ENCODE measurements around the gene NEIL3. TPM values are rescaled to one million over a fixed set of nuclear protein-coding genes. Genes with fewer than 3 reads are reported as not detected.

Gene NEIL3
- total RNA-seq, 2 donors from 2014 or later: 0.52 TPM; not detected in 1

- H3K4me1 ChIP-seq: no peaks in the 10 kb centered on the region
- no peak overlapping the region for H3K27ac ChIP-seq
- TF ChIP-seq CTCF (IDR thresholded peaks at IDR 0.05): no peak
- H3K27me3 ChIP-seq: no peaks in the 10 kb centered on the region
- no peaks in the 10 kb centered on the region for H3K36me3 ChIP-seq
- H3K9me3 ChIP-seq: no peaks in the 10 kb centered on the region
- no peak for DNase-seq (ENCODE audit: low spot score)
- H3K4me3 ChIP-seq: no peak overlapping the region
Observed at GRCh38 chr4:177282284-177282835, 27.3 kb upstream of the NEIL3 start.

GRCh38 chr4:177283167-177283566, 26.5 kb upstream of the NEIL3 start:
- Histone ChIP-seq H3K27ac (no peak overlapping the region), H3K36me3 (no peaks in the 10 kb centered on the region), H3K9me3 (no peaks in the 10 kb centered on the region), H3K4me1 (no peaks in the 10 kb centered on the region), H3K27me3 (no peaks in the 10 kb centered on the region), H3K4me3 (no peak overlapping the region)
- no peak for DNase-seq (ENCODE audit: low spot score)
- no peak for TF ChIP-seq CTCF (IDR thresholded peaks at IDR 0.05)

GRCh38 chr4:177285953-177286352, 23.7 kb upstream of the NEIL3 start:
- Histone ChIP-seq H3K4me1 (no peaks in the 10 kb centered on the region), H3K27ac (no peak overlapping the region), H3K9me3 (no peaks in the 10 kb centered on the region), H3K36me3 (no peaks in the 10 kb centered on the region), H3K4me3 (no peak overlapping the region), H3K27me3 (no peaks in the 10 kb centered on the region)
- DNase-seq (ENCODE audit: low spot score): no peak
- no peak for TF ChIP-seq CTCF (IDR thresholded peaks at IDR 0.05)

- H3K27me3 ChIP-seq: no peaks in the 10 kb centered on the region
- no peaks in the 10 kb centered on the region for H3K9me3 ChIP-seq
- no peaks in the 10 kb centered on the region for H3K36me3 ChIP-seq
- no peak for DNase-seq (ENCODE audit: low spot score)
- no peak for TF ChIP-seq CTCF (IDR thresholded peaks at IDR 0.05)
- H3K4me3 ChIP-seq: no peak overlapping the region
- no peaks in the 10 kb centered on the region for H3K4me1 ChIP-seq
- H3K27ac ChIP-seq: no peak overlapping the region
Observed at GRCh38 chr4:177287255-177287654, 22.4 kb upstream of the NEIL3 start.

GRCh38 chr4:177288335-177288734, 21.3 kb upstream of the NEIL3 start:
- Histone ChIP-seq H3K4me1 (no peaks in the 10 kb centered on the region), H3K4me3 (no peak overlapping the region), H3K9me3 (no peaks in the 10 kb centered on the region), H3K36me3 (no peaks in the 10 kb centered on the region), H3K27me3 (no peaks in the 10 kb centered on the region), H3K27ac (no peak overlapping the region)
- no peak for DNase-seq (ENCODE audit: low spot score)
- no peak for TF ChIP-seq CTCF (IDR thresholded peaks at IDR 0.05)

GRCh38 chr4:177290780-177291179, 18.9 kb upstream of the NEIL3 start:
- H3K27ac ChIP-seq: no peak overlapping the region
- no peaks in the 10 kb centered on the region for H3K36me3 ChIP-seq
- no peak for DNase-seq (ENCODE audit: low spot score)
- H3K4me1 ChIP-seq: no peaks in the 10 kb centered on the region
- TF ChIP-seq CTCF (IDR thresholded peaks at IDR 0.05): no peak
- H3K27me3 ChIP-seq: no peaks in the 10 kb centered on the region
- H3K4me3 ChIP-seq: no peak overlapping the region
- no peaks in the 10 kb centered on the region for H3K9me3 ChIP-seq
